Activated B cell treated with CpG ODN at 0.5 μM for 24 hours (primary cell): Measurements from ENCODE around the gene SEMA3E. TPM values are rescaled to one million over a fixed set of nuclear protein-coding genes. Genes with fewer than 3 reads are reported as not detected.

Experiments used
- ATAC-seq: fragments of 200-7000 bp; cut with Tn5 transposase; one replicate; pipeline ENCODE4 v1.10.0; 2021; ENCODE audit warnings: low read depth, mild to moderate bottlenecking, moderate library complexity
- CTCF ChIA-PET: fragments of 350-600 bp; sonication (Branson Sonifier 250); formaldehyde crosslinking; loops from one replicate; lab custom pipeline; 2021; ENCODE audit warnings: antibody characterized with exemption; lab: Charles Lee
- POLR2A ChIA-PET: fragments of 350-600 bp; sonication (Branson Sonifier 250); formaldehyde crosslinking; loops from one replicate; lab custom pipeline; 2021; ENCODE audit warnings: antibody characterized with exemption; lab: Charles Lee
- DNase-seq: peaks from one replicate; pipeline ENCODE4 v3.0.0; 2022
- H3K27ac Mint-ChIP-seq: one replicate; pipeline ENCODE4 v1.8.0; 2020; ENCODE audit warnings: mixed read lengths
- H3K27me3 Mint-ChIP-seq: one replicate; pipeline ENCODE4 v1.8.0; 2021; ENCODE audit warnings: mixed read lengths
- H3K36me3 Mint-ChIP-seq: one replicate; pipeline ENCODE4 v1.8.0; 2021; ENCODE audit warnings: low read depth, mixed read lengths
- H3K4me1 Mint-ChIP-seq: one replicate; pipeline ENCODE4 v1.8.0; 2021; ENCODE audit warnings: mixed read lengths
- H3K4me3 Mint-ChIP-seq: one replicate; pipeline ENCODE4 v1.8.0; 2020; ENCODE audit warnings: mild to moderate bottlenecking, mixed read lengths
- H3K9me3 Mint-ChIP-seq: one replicate; pipeline ENCODE4 v1.8.0; 2020; ENCODE audit warnings: mixed read lengths
- CTCF ChIP-seq: fragments of 200-600 bp; IDR thresholded peaks from one replicate; pipeline ENCODE4 v1.8.0; 2022; ENCODE audit warnings: antibody characterized with exemption, mild to moderate bottlenecking
- intact Hi-C: fragments of 100-400 bp; cut with micrococcal nuclease; formaldehyde crosslinking; loops from one replicate; pipeline ENCODE4 v1.15.1; 2024
- total RNA-seq: library from RNA; stranded (reverse); gene quantifications from 2 replicates; pipeline ENCODE4 v1.2.3, GENCODE V29; 2022

SEMA3E gene
- total RNA-seq, 1 donor from 2014 or later = not detected

- ATAC-seq (no peak), DNase-seq (no peak)
- Mint-ChIP-seq H3K4me3 (no peak overlapping the region), H3K36me3 (no peaks in the 10 kb centered on the region), H3K27me3 (no peaks in the 10 kb centered on the region), H3K27ac (no peak overlapping the region), H3K9me3 (peaks cover 2% of the 10 kb centered on the region), H3K4me1 (no peaks in the 10 kb centered on the region)
- POLR2A ChIA-PET = no interaction called here
- no peak for TF ChIP-seq CTCF
- CTCF ChIA-PET = no interaction called here
- intact Hi-C loops = no loop called here
Measured at GRCh38 chr7:83658126-83658525, 9.2 kb upstream of the SEMA3E start.

- ATAC-seq (no peak), DNase-seq (no peak)
- ChIA-PET CTCF (no interaction called here), POLR2A (no interaction called here)
- H3K27ac Mint-ChIP-seq = no peak overlapping the region
- no peak overlapping the region for H3K4me3 Mint-ChIP-seq
- no peaks in the 10 kb centered on the region for H3K9me3 Mint-ChIP-seq
- no peaks in the 10 kb centered on the region for H3K36me3 Mint-ChIP-seq
- H3K4me1 Mint-ChIP-seq = no peaks in the 10 kb centered on the region
- no peaks in the 10 kb centered on the region for H3K27me3 Mint-ChIP-seq
- intact Hi-C loops = no loop called here
- TF ChIP-seq CTCF = no peak
Measured at GRCh38 chr7:83655951-83656556, 7.1 kb upstream of the SEMA3E start.

GRCh38 chr7:83652481-83652880 lies 3.5 kb upstream of the SEMA3E start:
- Mint-ChIP-seq H3K36me3 (no peaks in the 10 kb centered on the region), H3K27me3 (peaks cover 3% of the 10 kb centered on the region), H3K27ac (no peak overlapping the region), H3K4me3 (no peak overlapping the region), H3K9me3 (no peaks in the 10 kb centered on the region), H3K4me1 (no peaks in the 10 kb centered on the region)
- TF ChIP-seq CTCF = no peak
- DNase-seq = no peak
- ChIA-PET POLR2A (no interaction called here), CTCF (no interaction called here)
- intact Hi-C loops = no loop called here
- ATAC-seq = no peak

GRCh38 chr7:83649701-83650100 lies 762 bp upstream of the SEMA3E start:
- DNase-seq = no peak
- Mint-ChIP-seq H3K4me3 (no peak overlapping the region), H3K4me1 (no peaks in the 10 kb centered on the region), H3K27me3 (peaks cover 3% of the 10 kb centered on the region), H3K9me3 (no peaks in the 10 kb centered on the region), H3K27ac (no peak overlapping the region), H3K36me3 (no peaks in the 10 kb centered on the region)
- no peak for TF ChIP-seq CTCF
- intact Hi-C loops = no loop called here
- ChIA-PET POLR2A (no interaction called here), CTCF (no interaction called here)
- no peak for ATAC-seq

- POLR2A ChIA-PET = no interaction called here
- intact Hi-C loops = no loop called here
- Mint-ChIP-seq H3K9me3 (no peaks in the 10 kb centered on the region), H3K27me3 (peaks cover 3% of the 10 kb centered on the region), H3K36me3 (no peaks in the 10 kb centered on the region), H3K27ac (no peak overlapping the region), H3K4me1 (no peaks in the 10 kb centered on the region), H3K4me3 (no peak overlapping the region)
- DNase-seq = no peak
- CTCF ChIA-PET = no interaction called here
- TF ChIP-seq CTCF = no peak
- no peak for ATAC-seq
Measured at GRCh38 chr7:83646027-83646426, 2.9 kb downstream of the SEMA3E start.
